Measurements from ENCODE around the gene DSCAML1. TPM values are rescaled to one million over a fixed set of nuclear protein-coding genes. Genes with fewer than 3 reads are reported as not detected.

DSCAML1 gene
- total RNA-seq, 1 experiment from 2014 or later, result not detected

DNA sequence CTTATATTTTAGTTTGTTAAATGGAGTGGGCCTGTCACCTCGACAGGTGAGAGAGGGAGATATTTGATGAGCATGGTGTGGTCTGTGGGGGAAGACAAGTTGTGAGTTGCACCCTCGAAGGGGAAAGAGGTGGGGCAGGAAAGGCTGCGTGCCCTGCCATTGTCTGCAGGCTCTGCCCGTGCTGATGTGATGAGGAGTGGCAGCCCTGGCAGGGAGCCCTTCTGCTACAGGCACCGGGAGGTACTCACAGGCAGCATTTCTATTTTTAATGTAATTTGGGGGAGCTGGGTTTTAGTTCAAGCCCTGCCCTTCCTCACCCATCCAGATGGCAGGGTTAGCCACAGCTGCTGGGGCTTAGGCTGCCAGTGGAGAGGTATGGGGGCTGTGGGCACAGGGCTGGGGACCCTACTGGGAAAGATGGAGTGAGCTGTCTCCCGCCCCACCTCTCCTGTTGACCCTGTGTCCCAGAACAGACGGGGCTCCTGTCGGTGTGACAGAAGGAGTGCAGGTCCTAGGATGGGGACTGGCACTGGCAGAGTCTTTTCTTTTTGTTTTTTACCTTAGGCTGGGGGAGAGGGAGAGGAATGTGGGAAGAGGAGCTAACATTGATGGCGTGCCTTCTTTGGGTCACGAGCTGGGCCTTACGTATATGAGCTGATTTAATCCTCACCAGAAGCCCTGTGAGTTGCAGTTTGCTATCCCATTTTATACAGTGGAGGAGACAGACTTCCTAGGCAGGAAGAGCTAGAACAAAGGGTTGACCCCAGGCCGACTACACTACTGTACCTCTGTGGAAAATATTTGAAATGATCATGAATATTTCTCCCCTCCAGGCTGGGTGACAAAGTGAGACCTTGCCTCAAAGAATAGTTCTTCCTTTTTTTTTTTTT is 417.8 kb downstream of the DSCAML1 start:
- DNase-seq, result no peak
- no peak overlapping the region for H3K4me3 ChIP-seq

More for the DNA sequence above, 417.8 kb downstream of the DSCAML1 start:
- Histone ChIP-seq H3K9me3 (no peaks in the 10 kb centered on the region), H3K27me3 (no peaks in the 10 kb centered on the region), H3K36me3 (peaks cover 42% of the 10 kb centered on the region)

Other genes starting within 250 kb of the DSCAML1 start
- not detected in 2 replicates for gene FXYD2, start 27.5 kb upstream of the DSCAML1 start, total RNA-seq (2014; rRNA removed; shearing (Covaris generic); ENCODE audit: low replicate concordance)
- not detected in 2 replicates for gene FXYD6, start 79.4 kb upstream of the DSCAML1 start, total RNA-seq (2014; rRNA removed; shearing (Covaris generic); ENCODE audit: low replicate concordance)
- not detected in 2 replicates for gene TMPRSS13, start 132.2 kb upstream of the DSCAML1 start, total RNA-seq (2014; rRNA removed; shearing (Covaris generic); ENCODE audit: low replicate concordance)
- gene IL10RA, start 189.2 kb upstream of the DSCAML1 start, total RNA-seq (2014; rRNA removed; shearing (Covaris generic); ENCODE audit: low replicate concordance), result 1.3 TPM in 1 of 2 replicates, not detected in the other